Stimulated activated CD8-positive, alpha-beta memory T cell treated with anti-CD3 and anti-CD28 coated beads, Interleukin-12 subunit alpha, Interleukin-12 subunit beta, amount 100 ng/mL, for 24 hours (primary cell): ENCODE results near the gene SH3PXD2B.

Experiments
- DNase-seq: peaks from one replicate; pipeline ENCODE4 v3.0.0-alpha.2; 2020; ENCODE audit errors: extremely low read depth

SH3PXD2B gene

DNA sequence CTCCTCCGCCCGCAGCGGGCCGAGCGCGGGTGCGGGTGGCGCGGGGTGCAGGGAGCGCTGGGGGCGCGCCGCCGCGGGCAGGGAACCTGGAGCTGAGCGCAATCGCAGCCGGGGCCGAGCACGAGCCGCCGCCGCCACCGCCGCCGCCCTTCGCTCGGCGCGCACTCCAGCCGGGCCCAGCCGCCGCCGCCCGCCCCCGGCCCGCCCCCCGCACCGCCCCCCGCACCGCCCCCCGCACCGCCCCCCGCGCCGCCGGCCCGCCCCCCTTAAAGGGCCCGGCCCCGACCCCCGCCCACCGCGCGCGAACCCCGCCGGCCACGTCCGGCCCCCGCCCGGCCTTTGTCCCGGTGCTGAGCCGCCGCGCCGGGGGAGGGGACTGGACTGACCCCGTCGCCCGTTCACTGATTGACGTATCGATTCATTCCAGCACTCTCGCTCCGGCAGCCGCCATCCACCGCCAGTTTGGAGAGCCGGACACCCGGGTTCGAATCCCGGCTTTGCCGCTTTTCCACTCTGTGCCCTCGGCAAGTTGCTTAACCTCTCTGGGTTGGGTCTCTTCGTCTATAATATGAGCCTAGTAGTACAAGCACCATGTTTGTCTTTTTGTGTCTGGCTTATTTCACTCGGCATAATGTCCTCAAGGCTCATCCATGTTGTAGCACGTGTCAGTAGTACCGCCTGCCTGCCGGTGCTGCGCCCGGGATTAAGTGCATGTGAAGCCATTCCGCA, at the start of gene SH3PXD2B:
SH3PXD2B (minus strand) TSS at position 168 of the 729 bp plus-strand sequence. CDS start 173 bp downstream, outside the sequence.
- no peak for DNase-seq

DNA sequence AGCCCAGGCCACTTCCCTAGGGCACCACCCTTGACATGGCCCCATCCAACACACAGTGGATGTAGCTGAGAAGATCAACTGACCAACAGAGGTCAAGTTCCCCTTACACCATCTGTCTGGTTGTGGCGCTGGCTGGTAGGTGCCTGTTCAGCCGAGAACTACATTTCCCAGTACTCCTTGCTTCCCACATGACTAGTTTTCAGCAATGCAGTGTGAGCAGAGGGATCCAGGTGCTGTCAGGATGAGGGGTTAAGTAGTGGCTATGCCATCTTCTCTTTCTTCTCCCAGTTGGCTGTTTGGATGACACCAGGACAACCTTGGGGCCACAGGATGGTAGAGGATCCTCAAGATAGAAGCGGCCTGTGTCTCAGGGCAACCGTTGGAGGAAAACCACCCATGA, 48.6 kb upstream of the SH3PXD2B start:
- DNase-seq, result no peak

GRCh38 chr5:172502410-172502809, 48.1 kb upstream of the SH3PXD2B start:
- no peak for DNase-seq

DNA sequence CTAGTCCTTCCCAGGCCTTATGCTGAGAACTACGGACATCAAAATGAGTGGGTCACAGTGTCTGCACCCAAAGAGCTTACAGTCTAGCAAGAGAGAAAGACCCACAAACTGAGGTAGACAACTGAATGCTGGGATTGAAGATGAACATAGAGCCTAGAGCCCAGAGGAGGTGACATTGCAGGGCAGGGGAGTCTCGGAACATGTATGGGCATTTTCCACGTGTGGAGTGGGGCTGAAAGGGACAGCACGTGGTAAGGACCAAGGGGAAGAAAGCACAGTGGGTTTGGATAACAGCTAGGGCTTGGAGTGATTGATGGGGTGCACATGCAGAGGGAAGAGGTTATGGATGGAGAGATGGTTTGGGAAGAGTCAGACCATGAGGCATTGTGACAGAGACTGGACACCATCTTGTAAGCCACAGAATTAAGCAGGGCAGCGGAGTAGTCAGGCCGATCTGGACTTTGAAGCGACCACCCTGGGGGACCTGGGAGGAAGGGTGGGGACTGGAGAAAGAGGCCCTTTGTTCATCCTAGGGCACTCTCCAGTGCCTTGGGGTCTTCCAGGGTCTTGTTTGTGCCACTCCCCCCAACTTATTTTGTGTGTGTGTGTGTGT, 47.5 kb upstream of the SH3PXD2B start:
- DNase-seq, result no peak

- DNase-seq, result no peak
Observed at GRCh38 chr5:172499287-172499686, 45.0 kb upstream of the SH3PXD2B start.

DNA sequence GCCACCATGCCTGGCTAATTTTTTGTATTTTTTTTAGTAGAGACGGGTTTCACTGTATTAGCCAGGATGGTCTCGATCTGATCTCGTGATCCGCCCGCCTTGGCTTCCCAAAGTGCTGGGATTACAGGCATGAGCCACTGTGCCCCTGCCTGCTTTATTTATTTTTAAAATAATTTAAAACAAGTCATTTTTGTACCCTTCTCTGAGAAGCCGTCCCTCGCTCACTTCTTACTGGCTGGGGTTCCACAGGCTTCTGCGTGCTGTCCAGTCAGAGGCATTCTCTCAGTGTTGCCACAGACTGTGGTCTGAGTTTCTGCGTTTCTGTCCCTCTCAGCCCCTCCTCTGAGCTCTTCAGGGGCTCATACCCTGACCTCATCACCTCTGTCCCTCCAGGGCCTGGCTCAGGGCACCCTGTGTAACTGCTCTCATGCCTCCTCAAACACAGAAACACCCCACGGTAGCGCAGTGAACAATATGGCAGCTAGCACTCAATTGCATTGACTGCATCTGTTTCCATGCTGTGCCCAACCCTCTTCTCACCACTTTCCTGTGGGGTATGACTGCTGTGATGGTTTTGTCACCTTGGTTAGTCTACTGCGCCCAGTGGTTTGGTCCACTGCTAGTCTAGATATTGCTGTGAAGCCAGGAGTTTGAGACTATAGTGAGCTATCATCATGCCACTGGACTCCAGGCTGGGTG, 44.3 kb upstream of the SH3PXD2B start:
- no peak for DNase-seq

GRCh38 chr5:172497591-172498255, 43.4 kb upstream of the SH3PXD2B start:
- DNase-seq, result no peak

DNA sequence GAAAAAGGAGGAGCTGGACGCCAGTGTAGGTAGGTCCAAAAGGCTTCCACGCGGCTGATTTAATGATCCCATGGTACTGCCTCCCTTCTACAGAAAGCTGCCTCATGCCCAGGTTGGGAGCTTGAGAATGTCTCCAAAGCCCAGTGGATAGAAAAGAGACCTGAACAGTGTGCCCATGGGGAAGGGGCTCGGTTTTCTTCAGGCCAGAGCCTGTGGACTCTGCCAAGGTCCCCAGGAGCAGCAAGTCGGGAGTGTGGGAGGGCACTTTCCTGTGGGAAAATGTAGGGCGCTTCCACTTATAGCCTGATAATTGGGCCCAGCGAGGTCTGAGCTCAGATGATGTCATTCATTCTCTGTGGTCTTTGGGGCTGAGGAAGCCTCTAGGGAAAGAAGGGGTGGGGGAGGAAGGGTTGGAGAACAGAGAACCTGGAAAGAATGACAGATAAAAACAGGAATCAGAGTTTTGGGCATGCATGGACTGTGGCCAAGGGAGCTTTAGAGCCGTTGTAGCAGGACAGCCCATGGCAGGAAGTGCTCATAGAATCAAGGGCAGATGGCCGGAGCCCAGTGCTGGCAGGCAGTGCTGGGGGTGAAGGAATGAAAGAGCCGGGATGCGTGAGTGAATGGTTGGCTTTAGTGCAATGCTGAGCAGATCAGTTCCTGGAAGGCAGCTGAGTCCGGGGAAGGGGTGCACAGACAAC, 42.5 kb upstream of the SH3PXD2B start:
- no peak for DNase-seq

GRCh38 chr5:172494630-172495505, 40.5 kb upstream of the SH3PXD2B start:
- DNase-seq, result no peak

DNA sequence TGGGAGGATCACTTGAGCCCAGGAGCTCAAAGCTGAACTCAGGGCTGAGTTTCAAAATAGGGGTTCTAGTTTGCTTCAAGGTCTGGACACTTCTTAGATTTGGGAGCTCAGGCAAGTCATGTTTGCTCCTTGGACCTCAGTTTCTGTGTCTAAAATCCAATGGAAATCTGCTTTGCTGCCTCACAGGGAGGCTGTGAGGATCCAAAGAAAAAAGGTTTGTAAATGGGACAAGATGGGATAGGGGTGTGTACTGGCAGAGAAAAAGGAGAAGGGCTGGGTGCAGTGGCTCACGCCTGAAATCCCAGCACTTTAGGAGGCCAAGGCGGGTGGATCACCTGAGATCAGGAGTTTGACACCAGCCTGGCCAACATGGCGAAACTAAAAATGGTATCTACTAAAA, 39.6 kb upstream of the SH3PXD2B start:
- DNase-seq, result no peak

GRCh38 chr5:172493461-172493860, 39.1 kb upstream of the SH3PXD2B start:
- DNase-seq, result no peak

GRCh38 chr5:172493002-172493401, 38.7 kb upstream of the SH3PXD2B start:
- DNase-seq, result no peak

DNA sequence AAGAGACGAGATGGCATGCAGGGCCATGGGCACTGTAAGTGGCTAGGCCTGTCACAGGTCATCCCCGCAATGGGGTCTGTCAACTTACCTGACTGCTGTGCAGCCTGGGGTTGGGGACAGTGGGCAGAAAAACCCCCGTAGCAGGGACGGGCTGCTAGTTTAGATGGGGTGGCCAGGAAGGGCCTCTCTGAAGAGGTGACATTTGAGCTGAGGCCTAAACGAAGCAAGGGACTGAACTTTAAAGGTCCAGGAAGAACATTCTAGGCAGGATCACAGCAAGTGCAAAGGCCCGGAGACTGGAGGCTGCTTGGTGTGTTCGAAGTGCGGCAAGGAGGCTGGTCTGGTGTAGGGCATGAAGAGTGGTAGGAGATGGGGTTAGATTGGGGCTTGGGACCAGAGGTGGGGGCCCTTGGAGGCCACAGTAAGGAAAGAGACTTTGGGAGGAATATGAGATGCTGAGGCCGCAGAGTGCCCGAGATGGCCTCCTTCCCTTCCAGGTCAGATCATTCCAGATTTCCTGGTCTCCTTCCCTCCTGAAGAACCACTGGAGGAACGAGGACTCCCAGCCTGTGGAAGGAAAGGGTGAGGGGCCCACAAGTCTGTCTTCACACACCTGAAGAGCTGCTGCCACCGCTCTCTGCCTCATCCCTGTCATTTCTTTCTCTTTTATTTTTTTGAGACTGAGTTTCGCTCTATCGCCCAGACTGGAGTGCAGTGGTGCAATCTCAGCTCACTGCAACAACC, 37.9 kb upstream of the SH3PXD2B start:
- no peak for DNase-seq

GRCh38 chr5:172491481-172491880, 37.2 kb upstream of the SH3PXD2B start:
- no peak for DNase-seq

DNA sequence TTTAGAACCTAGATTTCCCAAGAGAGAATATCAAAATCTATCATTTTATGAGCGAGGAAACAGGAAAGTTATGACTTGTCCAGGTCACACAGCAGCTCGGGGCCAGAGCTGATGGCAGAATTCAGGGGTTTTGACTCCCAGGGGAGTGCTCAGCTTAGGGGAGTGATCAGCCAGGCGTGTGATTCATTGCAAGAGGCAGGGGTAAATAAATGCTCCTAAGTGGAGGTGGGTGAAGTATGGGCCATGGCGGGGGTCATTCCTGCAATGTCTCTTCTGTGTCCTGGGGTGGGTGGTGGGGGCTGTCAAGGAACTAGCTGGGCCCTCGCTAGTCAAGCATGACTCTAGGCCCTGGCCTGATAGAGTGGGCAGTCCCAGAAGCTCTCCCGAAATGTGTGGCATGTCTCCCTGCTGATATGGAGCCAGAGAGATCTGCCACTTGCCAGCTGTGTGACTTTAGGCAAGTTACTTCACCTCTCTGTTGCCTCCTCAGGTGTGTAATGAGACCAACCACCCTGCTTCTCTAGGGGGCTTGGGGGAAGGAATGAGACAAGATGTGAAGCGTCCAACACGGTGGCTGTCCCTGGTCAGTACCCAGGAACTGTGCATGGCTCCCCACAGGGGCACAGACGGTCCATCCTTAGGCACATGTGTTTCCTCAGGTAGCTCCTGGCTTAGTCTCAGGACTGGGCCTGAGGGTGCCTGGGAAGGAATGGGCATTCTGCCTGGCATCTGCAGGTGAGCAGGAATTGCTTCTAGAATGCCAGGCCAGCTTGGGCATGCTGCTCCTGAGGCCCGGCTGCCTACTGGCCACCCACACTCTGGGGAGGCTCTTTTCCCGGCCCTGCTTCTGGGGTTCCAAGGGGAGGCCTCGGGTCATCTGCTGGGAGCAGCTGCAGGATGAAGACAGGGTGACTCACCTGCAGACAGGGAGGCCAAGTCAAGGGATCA, 36.5 kb upstream of the SH3PXD2B start:
- DNase-seq, result no peak

GRCh38 chr5:172488221-172488620, 33.9 kb upstream of the SH3PXD2B start:
- no peak for DNase-seq

- DNase-seq, result no peak
Observed at GRCh38 chr5:172487671-172488070, 33.3 kb upstream of the SH3PXD2B start.

GRCh38 chr5:172486912-172487311, 32.6 kb upstream of the SH3PXD2B start:
- no peak for DNase-seq

DNA sequence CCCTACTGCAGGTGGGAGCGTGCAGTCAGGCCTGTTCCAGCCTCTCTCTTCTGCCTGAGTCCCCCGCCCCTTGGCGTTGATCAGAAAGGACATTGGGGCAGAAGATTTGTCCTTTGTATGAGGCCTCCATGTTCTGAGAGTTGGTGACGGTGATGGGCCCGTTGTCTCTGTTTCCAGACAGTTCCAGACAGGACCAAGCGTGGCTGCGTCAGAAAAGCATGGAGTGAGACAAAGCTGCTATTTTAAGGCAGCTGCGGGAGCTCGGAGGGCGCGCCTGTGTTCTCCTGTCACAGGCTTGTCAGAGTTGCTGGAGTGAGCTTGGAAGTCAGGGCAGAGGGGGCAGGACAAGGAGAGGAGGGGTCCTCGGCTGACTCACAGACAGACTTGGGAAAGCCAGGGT, 32.1 kb upstream of the SH3PXD2B start:
- no peak for DNase-seq
